MV-4-11 (cell line): ENCODE measurements around the gene SEPTIN3.
"Not testable (repeated sequence)": the region's sequence is repeated elsewhere in the genome, so short reads cannot be mapped to it uniquely, and the experiment has no call there.

Source experiments
- DNase-seq: peaks from one replicate; lab custom pipeline; 2025; lab: John Stamatoyannopoulos, UW

Gene SEPTIN3

DNA sequence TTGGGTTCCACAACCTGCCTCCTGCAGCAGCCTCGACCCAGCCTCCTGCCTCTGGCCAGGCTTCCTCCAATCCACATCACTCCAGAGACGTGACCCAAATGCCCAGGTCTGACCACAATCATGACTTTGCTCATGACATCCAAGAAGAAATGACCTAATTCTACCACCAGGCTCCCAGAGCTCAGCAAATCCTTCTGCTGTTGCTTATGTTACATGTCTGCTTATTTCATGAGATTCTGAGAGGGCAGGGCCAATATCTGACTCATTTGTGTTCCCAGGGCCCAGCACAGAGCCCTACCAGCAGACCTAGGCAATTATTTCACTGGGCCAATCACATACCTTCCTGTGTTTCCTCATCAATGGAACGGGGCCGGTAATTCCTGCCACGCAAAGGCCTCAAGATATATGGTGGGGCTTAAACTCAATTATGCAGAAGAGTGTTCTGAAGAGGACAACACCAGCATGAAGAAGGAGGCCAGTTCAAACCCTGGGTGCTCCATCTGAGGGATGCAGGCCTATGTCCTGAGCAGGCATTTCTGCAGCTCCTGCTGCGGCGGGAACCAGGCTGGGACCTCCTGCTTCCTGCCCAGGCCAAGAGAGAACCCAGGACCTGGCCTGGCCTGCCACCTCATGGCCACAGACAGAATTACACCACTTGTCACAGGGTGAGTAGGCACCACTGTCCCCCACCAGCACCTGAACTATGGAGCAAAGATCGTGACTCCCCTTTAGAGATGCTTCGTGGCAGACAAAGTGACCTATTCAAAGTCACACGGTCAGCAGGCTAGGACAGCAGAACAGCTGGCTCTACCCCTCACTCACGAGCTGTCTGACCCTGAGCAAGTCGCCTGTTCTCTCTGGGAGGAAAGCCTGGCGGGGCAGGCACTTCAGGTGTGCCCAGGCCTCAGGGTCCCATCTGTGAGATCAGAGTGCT is 28.1 kb upstream of the SEPTIN3 start:
- DNase-seq = peak; percentile 67

DNA sequence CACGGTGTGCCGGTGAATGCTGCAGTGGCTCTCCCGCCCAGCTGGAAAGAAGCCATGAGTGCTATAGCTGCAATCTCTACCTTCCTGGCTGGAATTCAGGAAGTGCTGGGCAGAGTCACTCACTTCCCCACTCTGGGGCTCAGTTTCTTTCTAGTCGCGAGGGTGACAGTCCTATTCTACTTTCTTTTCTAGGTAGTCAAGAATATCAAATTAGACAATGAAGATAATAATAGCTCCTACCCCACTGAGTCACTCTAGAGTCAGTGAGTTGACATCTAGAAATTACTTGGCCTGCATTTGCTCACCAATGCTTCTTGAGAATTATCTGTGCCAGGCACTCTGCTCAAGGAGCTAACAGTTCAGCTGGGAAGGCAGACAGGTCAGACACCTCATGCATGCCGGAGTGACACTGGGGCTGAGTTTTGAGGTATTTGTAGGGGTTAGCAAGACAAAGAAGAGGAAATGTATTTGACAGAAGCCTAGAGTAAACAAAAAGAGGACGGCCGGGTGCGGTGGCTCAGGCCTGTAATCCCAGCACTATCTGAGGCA is 25.5 kb upstream of the SEPTIN3 start:
- DNase-seq = no peak

DNA sequence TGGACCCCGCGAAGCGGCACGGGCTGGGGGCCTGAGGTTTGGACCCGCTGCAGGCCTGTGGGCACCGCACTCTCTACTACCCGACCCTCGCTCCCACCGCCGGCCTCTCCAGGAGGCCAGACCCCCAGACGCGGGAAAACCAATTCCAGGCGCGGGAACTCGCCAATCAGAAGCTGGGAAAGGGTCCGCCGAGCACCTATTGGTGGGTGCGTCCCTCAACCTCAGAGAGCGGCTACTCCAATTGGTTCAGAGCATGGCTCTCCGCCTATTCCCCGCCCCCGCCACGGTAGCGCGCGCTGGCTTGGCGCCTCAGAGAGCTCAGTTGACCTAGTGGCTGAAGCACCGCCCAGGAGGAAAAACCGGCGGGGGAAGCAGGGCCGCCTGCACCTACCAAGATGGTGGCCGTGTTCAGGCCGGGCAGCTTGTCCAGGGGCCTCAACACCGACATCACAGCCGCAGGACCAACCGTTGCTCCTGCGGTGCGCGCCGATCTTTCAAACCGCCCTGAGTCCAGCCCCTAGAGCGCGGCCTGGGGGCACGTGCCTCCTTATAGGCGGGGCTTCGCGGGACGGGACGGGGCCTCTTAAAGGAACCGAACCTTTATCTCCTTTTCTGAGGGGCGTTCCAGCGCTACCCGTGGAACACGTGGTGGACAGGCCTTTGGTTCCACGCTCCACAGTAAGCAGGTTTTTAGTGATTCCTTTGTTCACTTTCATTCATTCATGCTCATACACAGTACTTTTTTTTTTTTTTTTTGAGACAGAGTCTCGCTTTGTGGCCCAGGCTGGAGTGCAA is 22.4 kb upstream of the SEPTIN3 start, which contains the start of gene CENPM:
Gene CENPM (minus strand): TSS at position 524 of the 795 bp plus-strand sequence. CDS start 76 bp downstream, at position 448.
- DNase-seq = peak; percentile 94

DNA sequence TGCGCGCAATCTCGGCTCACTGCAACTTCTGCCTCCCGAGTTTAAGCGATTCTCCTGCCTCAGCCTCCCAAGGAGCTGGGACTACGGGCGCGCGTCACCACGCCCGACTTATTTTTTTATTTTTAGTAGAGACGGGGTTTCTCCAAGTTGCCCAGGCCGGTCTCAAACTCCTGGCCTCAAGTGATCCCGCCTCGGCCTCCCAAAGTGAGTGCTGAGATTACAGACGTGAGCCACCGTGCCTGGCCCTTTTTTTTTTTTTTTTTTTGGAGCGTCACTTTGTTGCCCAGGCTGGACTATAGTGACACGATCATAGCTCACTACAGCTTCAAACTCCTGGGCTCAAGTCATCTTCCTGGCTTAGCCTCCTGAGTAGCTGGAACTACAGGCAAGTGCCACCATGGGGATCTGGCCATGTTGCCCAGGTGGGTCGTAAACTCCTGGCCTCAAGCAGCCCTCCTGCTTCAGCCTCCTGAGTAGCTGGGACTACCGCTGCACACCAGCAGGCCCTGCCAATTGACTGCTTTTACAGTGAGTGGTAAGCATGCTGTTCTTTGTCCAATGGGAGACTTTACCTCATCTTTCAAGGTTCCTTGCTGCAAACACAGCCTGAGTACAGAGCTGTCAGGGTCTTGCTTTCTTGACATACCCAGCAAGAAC is 21.7 kb upstream of the SEPTIN3 start:
- no peak for DNase-seq

DNA sequence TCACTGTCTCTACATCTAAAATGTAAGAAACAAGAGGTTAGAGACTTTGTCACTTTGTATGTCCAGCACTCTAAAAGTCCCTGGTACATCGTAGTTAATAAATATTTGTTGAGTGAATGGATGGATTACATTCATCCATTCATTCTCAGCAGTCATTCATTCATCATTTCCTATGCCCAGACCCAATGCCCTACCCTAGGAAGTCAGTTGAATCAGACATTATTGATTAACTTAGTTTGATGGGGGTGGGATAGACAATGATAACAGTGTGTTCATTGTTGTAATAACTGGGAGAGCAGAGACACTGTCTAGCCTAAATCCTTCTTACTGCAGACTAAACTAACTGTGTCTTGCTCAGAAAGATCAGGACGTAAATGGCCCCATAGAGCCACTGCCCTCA is 21.1 kb upstream of the SEPTIN3 start:
- no peak for DNase-seq

DNA sequence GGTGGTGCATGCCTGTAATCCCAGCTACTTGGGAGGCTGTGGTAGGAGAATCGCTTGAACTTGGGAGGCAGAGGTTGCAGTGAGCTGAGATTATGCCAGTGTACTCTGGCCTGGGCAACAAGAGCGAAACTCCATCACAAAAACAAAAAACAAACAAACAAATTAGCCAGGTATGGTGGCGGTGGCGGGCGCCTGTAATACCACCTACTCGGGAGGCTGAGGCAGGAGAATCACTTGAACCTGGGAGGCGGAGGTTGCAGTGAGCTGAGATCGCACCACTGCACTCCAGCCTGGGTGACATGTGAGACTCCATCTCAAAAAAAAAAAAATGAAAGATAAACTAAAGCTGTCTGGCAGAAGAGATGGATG is 20.3 kb upstream of the SEPTIN3 start:
- DNase-seq = not testable (repeated sequence)

DNA sequence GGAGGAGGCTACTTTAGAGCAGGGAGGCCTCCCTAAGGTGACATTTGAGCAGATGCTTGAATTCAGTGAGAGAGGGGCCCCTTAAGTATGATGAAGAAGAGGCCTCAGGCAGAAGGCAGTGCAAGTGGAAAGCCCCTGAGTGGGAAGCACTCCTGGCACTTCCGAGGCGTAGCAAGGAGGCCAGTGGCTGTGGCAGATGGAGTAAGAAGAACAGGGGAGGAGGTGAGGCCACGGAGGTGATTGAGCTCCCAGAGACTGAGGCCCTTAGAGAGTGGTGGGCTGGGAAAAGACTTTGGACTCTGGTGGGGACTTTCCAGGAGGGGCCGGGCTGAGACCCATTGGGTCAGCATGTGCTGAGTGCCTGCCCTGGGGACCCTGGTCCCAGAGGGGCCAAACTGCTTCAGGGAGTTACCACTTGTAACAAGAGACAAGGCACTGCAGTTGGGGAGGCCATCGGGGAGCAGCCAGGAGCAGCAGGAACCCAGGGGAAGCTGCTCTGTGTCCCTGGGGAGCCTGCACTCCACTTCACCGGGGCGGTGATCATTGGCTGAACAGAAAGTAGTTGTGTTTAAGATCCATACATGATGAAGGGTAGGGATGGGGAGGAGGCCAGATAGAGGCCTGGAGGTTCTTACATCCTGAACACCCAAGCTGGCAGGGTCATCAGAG is 19.8 kb upstream of the SEPTIN3 start:
- no peak for DNase-seq

DNA sequence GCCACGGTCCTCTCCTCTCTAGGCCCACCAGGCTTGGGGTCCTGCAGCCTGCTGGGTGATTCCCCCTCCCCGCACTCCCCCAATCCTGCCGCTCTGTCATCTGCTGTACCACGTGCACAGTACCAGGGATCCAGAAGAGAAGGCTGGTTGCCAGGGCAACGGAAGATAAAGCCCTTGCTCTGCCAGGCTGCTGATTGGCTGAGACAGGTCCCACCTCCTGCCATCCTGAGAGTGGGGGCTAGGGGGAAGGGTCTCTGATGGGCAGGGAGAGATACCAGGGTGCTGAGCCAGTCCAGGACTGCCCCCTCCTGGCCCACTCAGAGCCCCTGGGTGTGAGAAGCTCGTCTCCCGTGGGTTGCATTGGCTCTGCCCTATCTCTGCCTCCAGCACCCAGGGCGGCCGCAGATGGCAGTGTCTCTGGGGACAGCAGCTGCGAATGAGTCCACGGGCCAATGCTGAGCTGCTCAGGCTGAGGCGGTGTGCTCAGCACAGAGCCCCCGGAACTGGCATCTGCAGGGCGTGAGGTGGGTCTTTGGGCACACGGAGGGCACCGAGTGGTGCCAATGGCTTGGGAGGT is 17.3 kb upstream of the SEPTIN3 start, which contains the start of gene SMIM45:
Gene SMIM45 (plus strand): TSS at position 253 of the 577 bp plus-strand sequence.
- no peak for DNase-seq

DNA sequence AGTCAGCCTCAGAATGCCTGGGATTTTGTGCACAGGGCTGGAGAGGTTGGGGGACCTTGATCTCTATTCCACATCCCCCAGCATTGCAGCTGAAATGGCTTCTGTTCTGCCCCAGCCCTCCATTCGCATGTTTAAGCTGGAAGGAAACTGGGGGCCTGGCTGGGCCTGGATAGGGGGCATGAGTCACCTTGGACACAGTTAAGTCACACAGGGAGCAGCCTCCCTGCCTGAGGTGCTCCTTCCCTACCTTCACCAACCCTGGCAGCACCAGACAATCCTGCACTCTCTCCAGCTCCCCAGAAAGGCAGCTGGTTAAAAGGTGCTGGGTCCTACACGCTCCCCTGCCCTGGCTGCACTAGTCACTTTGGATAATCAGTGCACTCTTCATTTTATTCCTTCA is 16.5 kb upstream of the SEPTIN3 start:
- no peak for DNase-seq

DNA sequence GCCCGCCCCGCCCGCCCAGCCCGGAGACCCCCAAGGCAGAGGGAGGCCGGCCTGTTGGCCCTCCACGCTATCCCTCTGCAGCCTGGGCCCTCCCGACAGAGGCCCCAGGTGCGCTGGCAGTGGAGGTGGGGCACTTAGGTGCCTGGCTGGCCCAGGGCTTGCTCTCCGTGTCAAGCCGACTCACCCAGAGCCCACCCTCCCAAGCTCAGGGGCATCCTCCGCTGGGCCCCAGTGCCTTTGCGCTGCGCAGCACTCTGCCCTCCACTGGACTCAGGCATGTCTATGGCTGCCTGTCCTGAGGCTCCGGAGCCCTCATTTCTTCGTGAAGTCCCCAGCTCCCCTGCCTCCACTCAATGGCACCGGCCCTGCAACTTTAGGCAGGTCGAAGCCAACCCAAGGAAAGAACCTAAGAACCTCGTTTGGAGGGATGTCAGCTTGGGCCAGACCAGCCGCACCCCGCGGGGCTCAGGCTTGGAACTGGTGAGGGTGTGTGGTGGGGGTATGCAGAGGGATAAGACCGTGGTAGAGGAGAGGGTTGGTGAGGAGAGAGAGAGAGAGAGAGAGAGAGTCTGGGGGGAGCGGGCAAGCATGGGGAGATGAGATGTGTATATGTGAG is 11.2 kb upstream of the SEPTIN3 start:
- no peak for DNase-seq

DNA sequence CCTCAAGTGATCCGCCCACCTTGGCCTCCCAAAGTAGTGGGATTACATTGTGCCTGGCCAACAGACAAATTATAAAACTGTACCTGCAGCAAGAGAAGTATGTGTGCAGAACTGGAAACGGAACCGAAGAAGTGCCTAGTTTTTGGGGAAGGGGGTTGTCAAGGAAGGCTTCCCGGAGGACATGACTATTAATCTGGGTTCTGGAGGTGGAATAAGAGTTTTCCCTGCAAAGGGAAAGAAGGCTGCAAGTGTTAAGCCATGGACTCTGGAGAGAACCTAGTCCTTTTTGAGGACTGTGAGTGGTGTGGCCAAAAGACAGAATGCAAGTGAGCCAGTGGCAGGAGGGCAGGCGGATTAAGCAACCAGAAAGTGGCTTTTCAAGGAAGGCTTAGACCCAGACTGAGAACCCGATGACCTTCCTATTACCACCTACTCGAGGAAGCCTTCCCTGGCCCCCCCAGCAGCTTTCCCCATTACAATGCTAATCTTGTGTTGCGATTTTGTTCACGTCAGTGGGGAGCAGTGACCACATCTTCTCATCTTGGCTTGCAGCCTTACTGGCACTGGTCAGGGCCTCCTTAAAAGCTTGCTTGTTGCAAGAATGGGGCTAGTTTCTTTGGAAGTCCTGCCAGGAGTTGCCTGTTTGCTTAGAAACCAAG is 5.7 kb upstream of the SEPTIN3 start:
- DNase-seq = peak; percentile 86

DNA sequence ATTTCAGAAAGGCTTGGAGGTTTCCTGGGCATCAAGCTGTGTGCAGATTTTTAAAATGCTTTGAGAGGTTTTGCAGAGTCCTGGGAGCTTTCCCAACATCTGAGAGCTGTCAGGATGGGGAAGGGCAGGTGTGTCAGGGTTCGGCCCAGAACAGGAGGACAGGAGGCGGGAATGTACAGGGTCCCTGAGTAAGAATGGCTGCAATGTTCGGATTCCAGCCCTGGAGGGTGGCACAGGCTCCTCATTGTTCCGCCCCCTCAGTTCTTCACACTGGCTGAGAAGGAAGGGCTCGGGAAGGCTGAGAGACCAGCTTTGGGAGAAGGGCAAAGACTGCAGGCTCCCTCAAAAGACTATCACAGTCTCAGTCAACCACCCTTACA is 5.1 kb upstream of the SEPTIN3 start:
- no peak for DNase-seq

DNA sequence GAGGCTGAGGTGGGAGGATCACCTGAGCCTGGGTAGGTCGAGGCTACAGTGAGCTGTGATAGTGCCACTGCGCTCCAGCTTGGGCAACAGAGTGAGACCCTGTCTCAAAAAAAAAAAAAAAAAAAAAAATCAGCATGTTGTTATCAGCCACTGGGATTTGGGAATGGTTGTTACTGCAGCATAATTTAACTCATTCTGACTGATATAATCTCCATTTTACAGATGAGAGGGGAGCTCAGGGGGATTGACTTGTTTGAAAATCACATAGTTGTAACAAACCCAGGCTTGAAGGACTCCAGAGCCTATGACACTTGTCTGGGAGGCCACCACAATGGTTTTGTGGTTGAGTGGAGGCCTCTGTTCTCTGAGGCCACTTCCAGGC is 3.0 kb upstream of the SEPTIN3 start:
- DNase-seq = no peak

DNA sequence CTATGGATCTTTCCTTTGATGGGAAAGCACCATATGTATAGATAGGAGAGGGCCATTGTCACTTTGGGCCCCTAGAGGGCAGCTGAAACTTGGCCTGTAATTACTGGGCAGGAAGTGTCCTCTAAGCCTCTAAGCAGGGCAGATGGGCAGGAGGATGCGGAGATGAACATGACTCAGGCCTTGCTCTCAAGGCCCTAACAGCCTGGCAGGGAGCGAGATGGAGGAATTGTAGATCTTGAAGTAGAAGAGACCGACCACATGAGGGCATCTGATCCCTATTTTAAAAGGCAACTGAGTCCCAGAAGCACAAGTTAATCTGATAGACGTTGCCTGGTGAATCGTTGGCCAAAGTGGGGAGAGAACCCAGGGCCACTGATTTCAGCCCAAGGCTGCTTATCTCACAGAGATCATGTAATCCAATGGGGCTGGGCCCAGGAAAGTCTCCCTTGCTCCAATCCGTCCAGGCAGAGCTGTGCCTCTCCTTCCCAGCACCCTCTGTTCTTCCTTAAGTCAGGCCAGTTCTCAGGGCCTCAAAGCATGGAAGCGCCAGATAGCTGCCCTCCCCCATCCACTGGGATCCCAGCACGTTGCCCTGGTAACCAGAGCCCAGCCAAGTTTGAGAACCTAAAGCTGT is 2.5 kb upstream of the SEPTIN3 start:
- peak; percentile 95 for DNase-seq

DNA sequence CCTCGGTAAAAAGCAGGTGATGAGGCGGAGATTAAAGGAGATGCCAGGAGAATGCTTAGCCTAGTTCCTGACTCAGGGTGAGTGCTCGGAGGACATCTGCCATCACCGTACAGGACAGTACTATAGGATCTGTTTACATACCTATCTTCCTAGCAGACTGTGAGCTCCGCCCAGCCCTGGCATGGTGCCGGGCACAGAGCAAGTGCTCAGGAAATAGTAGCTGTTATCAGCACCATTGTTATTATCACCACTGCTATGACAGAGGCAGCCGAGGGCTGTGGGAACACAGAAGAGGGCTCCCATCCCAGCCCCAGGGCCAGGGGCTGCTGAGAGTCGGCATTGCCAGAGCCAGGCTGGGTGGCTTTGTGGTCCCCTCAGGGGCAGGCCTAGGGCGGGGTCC is 642 bp upstream of the SEPTIN3 start:
- DNase-seq = no peak

DNA sequence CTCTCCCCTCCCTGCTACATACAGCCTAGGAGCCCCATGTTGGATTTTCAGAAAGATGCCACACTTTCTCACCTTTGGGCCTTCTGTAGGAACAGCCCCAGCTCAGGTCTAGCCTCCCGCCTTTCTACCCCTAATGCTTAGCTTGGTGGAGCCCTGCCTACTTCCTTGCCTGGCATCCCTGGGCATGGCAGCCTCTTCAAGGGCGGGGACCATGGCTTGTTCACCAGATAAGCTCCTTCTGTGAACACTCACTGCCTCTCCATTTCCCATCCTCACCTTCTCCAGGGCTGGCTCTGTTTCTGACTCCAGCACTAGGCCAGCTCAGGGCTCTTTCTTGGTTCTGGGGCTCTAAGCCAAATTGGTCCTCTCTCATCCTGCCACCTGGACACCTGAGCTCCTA is 1.4 kb downstream of the SEPTIN3 start:
- no peak for DNase-seq

DNA sequence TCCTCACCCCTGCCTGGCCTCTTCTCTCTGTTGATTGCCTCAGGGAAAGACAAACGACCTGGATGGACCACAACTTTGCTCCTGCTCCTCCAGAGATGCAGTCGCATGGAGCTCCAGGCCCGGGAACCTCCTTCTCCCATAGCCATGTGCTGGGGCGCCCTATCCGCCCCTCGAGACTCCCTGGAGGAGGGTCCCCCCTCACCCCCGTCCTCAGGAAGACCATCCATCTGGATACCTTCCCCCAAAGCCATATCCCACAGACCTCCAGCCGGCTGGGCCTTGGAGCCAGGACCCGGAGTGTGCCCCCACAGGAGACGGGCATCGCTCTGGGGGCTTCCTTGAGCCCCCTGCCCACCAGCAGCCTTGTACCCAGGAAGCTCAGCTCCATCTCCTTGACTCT is 2.2 kb downstream of the SEPTIN3 start:
- no peak for DNase-seq

DNA sequence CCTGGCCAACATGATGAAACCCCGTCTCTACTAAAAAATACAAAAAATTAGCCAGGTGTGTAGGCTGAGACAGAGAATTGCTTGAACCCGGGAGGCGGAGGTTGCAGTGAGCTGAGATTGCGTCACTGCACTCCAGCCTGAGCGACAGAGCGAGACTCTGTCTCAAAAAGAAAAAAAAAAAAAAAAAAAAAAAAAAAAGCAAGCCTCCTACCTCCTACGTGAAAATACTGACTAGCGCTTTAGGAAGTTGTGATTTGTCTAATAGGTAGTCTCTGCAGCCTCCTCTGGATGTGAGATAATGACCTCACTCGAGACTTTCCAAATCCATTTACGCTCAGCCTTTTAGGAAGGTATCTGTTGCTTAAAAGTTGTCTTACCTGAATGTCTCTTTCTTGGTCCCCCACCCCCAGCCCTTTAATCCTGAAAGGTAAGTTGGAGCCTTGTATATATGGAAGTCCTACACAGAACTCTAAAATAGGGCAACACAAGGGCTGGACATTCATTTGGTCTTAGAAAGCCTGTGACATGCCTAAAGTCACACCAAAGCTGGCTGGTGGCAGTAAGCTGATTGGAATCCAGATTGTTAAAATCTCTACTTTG is 5.5 kb downstream of the SEPTIN3 start:
- no peak for DNase-seq

DNA sequence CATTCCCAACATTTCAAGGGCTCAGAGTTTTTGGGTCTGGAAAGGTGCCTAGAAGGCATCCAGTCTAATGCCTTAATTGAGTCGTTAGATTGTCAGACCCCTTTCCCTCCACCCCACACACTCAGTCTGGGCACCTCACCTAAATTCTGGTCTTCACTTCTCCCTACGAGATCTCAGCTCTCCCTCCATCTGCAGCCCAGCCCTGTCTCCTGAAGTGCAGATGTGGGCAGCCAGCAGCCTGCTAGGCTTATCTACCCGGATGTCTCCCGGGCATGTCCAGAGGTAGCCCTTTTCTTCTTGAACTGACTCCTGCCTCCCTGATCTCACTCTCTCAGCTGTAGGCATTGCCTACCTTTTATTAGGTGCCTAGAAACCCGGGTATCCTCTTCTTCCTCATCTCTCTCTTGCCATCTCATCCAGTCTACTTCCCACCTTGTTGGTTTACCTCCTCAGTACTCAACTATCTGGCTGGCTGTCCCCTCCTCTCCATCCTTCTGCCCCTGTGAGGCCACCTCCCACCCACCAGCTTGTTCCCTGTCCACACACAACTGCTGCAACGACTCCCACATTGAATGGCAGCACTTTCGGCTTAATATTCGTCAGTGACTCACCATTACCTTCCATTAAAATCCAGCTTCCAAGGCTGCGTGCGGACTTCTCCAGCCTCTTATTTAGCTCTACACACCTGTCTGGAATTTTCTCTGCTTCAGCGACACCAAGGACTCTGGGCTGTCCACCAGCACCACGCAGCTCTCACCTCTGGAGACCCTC is 6.2 kb downstream of the SEPTIN3 start:
- DNase-seq = no peak
